ENCODE results near the gene KIAA0232.

Gene KIAA0232

GRCh38 chr4:6920171-6920570 is 137.6 kb downstream of the KIAA0232 start (continued):
- TF ChIP-seq PATZ1 (CRISPR knock-in tag; IDR thresholded peaks at IDR 0.05; ENCODE audit: borderline replicate concordance) (no peak), ZC3H10 (CRISPR knock-in tag; IDR thresholded peaks at IDR 0.05) (no peak), GLIS3 (CRISPR knock-in tag; IDR thresholded peaks at IDR 0.05) (no peak), ZFP30 (CRISPR knock-in tag; IDR thresholded peaks at IDR 0.05) (no peak), ZNF70 (CRISPR knock-in tag; IDR thresholded peaks at IDR 0.05) (no peak), ZNF565 (CRISPR knock-in tag; conservative IDR thresholded peaks at IDR 0.05; ENCODE audit: low read depth) (no peak), CREB5 (CRISPR knock-in tag; IDR thresholded peaks at IDR 0.05; ENCODE audit: low read depth) (no peak), ESRRG (CRISPR knock-in tag; IDR thresholded peaks at IDR 0.05) (no peak), RARB (CRISPR knock-in tag; IDR thresholded peaks at IDR 0.05) (no peak)

GRCh38 chr4:6923507-6923906 is 141.0 kb downstream of the KIAA0232 start:
- no peak for TF ChIP-seq GLIS3 (CRISPR knock-in tag; IDR thresholded peaks at IDR 0.05)
- no peak for TF ChIP-seq SNAI2 (CRISPR knock-in tag; IDR thresholded peaks at IDR 0.05)
- no peak for TF ChIP-seq ZNF565 (CRISPR knock-in tag; conservative IDR thresholded peaks at IDR 0.05; ENCODE audit: low read depth)
- TF ChIP-seq ZC3H10 (CRISPR knock-in tag; IDR thresholded peaks at IDR 0.05) = no peak
- no peak for TF ChIP-seq ZNF8 (CRISPR knock-in tag; IDR thresholded peaks at IDR 0.05)
- TF ChIP-seq ESRRG (CRISPR knock-in tag; IDR thresholded peaks at IDR 0.05) = no peak
- no peak for TF ChIP-seq CSRNP3 (CRISPR knock-in tag; IDR thresholded peaks at IDR 0.05)
- TF ChIP-seq PPARA (CRISPR knock-in tag; IDR thresholded peaks at IDR 0.05; ENCODE audit: borderline replicate concordance) = no peak
- no peak for TF ChIP-seq PATZ1 (CRISPR knock-in tag; IDR thresholded peaks at IDR 0.05; ENCODE audit: borderline replicate concordance)
- TF ChIP-seq CREB5 (CRISPR knock-in tag; IDR thresholded peaks at IDR 0.05; ENCODE audit: low read depth) = no peak
- no peak for TF ChIP-seq POU6F1 (CRISPR knock-in tag; IDR thresholded peaks at IDR 0.05; ENCODE audit: borderline replicate concordance, low read depth)
- TF ChIP-seq TCF4 (CRISPR knock-in tag; IDR thresholded peaks at IDR 0.05; ENCODE audit: borderline replicate concordance) = no peak
- TF ChIP-seq OSR1 (CRISPR knock-in tag; IDR thresholded peaks at IDR 0.05) = no peak
- TF ChIP-seq RARB (CRISPR knock-in tag; IDR thresholded peaks at IDR 0.05) = no peak
- TF ChIP-seq ZFP3 (CRISPR knock-in tag; IDR thresholded peaks at IDR 0.05) = no peak
- TF ChIP-seq ZFP30 (CRISPR knock-in tag; IDR thresholded peaks at IDR 0.05) = no peak
- no peak for ATAC-seq

- TF ChIP-seq ZNF8 (CRISPR knock-in tag; IDR thresholded peaks at IDR 0.05) = no peak
- TF ChIP-seq ZC3H10 (CRISPR knock-in tag; IDR thresholded peaks at IDR 0.05) = no peak
- TF ChIP-seq PPARA (CRISPR knock-in tag; IDR thresholded peaks at IDR 0.05; ENCODE audit: borderline replicate concordance) = no peak
- TF ChIP-seq GLIS3 (CRISPR knock-in tag; IDR thresholded peaks at IDR 0.05) = no peak
- TF ChIP-seq ZNF565 (CRISPR knock-in tag; conservative IDR thresholded peaks at IDR 0.05; ENCODE audit: low read depth) = no peak
- no peak for TF ChIP-seq OSR1 (CRISPR knock-in tag; IDR thresholded peaks at IDR 0.05)
- TF ChIP-seq CSDC2 (CRISPR knock-in tag; IDR thresholded peaks at IDR 0.05) = no peak
- no peak for TF ChIP-seq POU6F1 (CRISPR knock-in tag; IDR thresholded peaks at IDR 0.05; ENCODE audit: borderline replicate concordance, low read depth)
- TF ChIP-seq RARB (CRISPR knock-in tag; IDR thresholded peaks at IDR 0.05) = no peak
- no peak for TF ChIP-seq ESRRG (CRISPR knock-in tag; IDR thresholded peaks at IDR 0.05)
- ATAC-seq = no peak
Observed at GRCh38 chr4:6924361-6924779, 141.8 kb downstream of the KIAA0232 start.

Data from SK-N-SH treated with all-trans-retinoic acid at 6 μM for 48 hours (cell line).